ENCODE measurements around the gene YBX3. TPM values are rescaled to one million over a fixed set of nuclear protein-coding genes. Genes with fewer than 3 reads are reported as not detected.

Gene YBX3
- total RNA-seq, 1 experiment from 2014 or later: 218 TPM

- no peak for DNase-seq (ENCODE audit: low spot score)
- in situ Hi-C loops (cut with HindIII; ENCODE audit: low sequenced_read_pairs): no loop called here
Observed at GRCh38 chr12:10689146-10689545, 34.0 kb downstream of the YBX3 start.

GRCh38 chr12:10688042-10688441 lies 35.1 kb downstream of the YBX3 start:
- in situ Hi-C loops (cut with HindIII; ENCODE audit: low sequenced_read_pairs): no loop called here
- no peak for DNase-seq (ENCODE audit: low spot score)

GRCh38 chr12:10673659-10674384 lies 49.3 kb downstream of the YBX3 start, which contains the start of gene STYK1:
STYK1 (minus strand) TSS chr12:10674052; CDS start chr12:10634618, 39,434 bp downstream.
- in situ Hi-C loops (cut with HindIII; ENCODE audit: low sequenced_read_pairs): no loop called here
- no peak for DNase-seq (ENCODE audit: low spot score)

GRCh38 chr12:10672231-10672868 lies 50.8 kb downstream of the YBX3 start:
- DNase-seq (ENCODE audit: low spot score): no peak
- in situ Hi-C loops (cut with HindIII; ENCODE audit: low sequenced_read_pairs): no loop called here

GRCh38 chr12:10669533-10669932 lies 53.6 kb downstream of the YBX3 start:
- no peak for DNase-seq (ENCODE audit: low spot score)
- in situ Hi-C loops (cut with HindIII; ENCODE audit: low sequenced_read_pairs): no loop called here

DNA sequence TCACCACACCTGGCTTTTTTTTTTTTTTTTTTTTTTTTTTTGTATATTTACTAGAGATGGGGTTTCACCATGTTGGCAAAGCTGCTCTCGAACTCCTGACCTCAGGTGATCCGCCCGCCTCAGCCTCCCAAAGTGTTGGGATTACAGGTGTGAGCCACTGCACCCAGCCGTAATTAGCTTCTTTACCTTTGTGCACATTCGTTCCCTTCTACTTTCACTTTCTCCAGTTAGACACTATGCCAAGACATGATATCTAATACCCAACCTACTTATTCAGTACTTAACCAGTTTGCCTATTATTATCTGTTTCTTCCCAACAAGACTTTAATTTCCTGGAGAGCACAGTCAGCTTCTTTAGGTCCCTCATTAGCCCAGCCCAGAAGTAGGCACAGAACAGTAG lies 54.6 kb downstream of the YBX3 start:
- in situ Hi-C loops (cut with HindIII; ENCODE audit: low sequenced_read_pairs): no loop called here
- no peak for DNase-seq (ENCODE audit: low spot score)

- DNase-seq (ENCODE audit: low spot score): no peak
- in situ Hi-C loops (cut with HindIII; ENCODE audit: low sequenced_read_pairs): no loop called here
Observed at GRCh38 chr12:10667581-10667980, 55.5 kb downstream of the YBX3 start.

- no peak for DNase-seq (ENCODE audit: low spot score)
- in situ Hi-C loops (cut with HindIII; ENCODE audit: low sequenced_read_pairs): no loop called here
Observed at GRCh38 chr12:10664499-10664898, 58.6 kb downstream of the YBX3 start.

GRCh38 chr12:10663869-10664268 lies 59.3 kb downstream of the YBX3 start:
- in situ Hi-C loops (cut with HindIII; ENCODE audit: low sequenced_read_pairs): no loop called here
- DNase-seq (ENCODE audit: low spot score): no peak

DNA sequence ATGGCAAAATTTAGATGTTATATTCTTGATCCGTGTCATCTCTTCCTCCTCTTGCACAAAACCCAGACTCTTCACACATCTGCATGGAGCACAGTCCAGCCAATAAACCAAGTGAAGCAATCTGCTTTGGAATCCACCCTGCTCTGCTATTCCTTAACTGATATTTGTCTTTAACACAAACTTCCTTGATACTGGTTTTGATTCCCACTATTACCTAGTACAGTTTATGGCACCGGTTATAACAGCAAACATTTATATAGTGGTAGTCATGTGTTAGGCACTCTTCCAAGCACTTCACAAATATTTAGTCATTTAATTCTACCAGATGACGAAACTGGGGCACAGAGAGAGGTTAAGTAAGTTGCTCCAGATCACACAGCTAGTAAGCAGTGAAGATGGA lies 61.8 kb downstream of the YBX3 start:
- DNase-seq (ENCODE audit: low spot score): no peak
- in situ Hi-C loops (cut with HindIII; ENCODE audit: low sequenced_read_pairs): no loop called here

GRCh38 chr12:10654003-10654402 lies 69.1 kb downstream of the YBX3 start:
- in situ Hi-C loops (cut with HindIII; ENCODE audit: low sequenced_read_pairs): no loop called here
- no peak for DNase-seq (ENCODE audit: low spot score)

DNA sequence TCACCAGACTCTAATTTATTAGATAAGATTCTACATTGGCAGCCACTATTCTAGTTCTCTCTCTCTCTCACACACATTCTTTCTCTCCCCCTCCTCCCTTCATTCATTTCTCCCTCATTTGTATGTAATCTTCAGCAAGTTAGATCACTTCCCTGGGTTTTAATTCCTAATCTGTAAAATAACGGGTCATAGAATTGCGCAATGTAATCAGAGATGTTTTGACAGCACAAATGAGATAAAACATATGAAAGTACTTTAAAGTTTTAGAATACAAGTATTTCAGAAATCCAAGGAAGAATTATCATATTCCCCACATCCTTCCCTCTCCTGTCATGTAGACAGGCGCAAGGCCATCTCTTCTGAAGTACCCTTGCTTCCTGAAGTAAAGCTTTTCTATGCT lies 70.9 kb downstream of the YBX3 start:
- in situ Hi-C loops (cut with HindIII; ENCODE audit: low sequenced_read_pairs): no loop called here
- DNase-seq (ENCODE audit: low spot score): no peak

Other genes starting within 250 kb of the YBX3 start
- 2.2 and 3.3 TPM in 2 replicates for gene EIF2S3B, start 217.4 kb downstream of the YBX3 start, total RNA-seq (2014; rRNA removed; shearing (Covaris generic))
- gene MAGOHB, start 109.7 kb downstream of the YBX3 start, total RNA-seq (2014; rRNA removed; shearing (Covaris generic)): 28.7 and 31.3 TPM in 2 replicates
- not detected in 2 replicates for gene STYK1, start 49.3 kb downstream of the YBX3 start, total RNA-seq (2014; rRNA removed; shearing (Covaris generic))
- gene TAS2R7, start 79.3 kb upstream of the YBX3 start, total RNA-seq (2014; rRNA removed; shearing (Covaris generic)): not detected in 2 replicates
- 1.6 TPM in 1 of 2 replicates, not detected in the other for gene TAS2R8, start 84.0 kb upstream of the YBX3 start, total RNA-seq (2014; rRNA removed; shearing (Covaris generic))
- gene TAS2R9, start 86.8 kb upstream of the YBX3 start, total RNA-seq (2014; rRNA removed; shearing (Covaris generic)): not detected in 2 replicates
- 0.37 TPM in 1 of 2 replicates, not detected in the other for gene TAS2R10, start 103.0 kb upstream of the YBX3 start, total RNA-seq (2014; rRNA removed; shearing (Covaris generic))
- gene PRR4, start 126.2 kb upstream of the YBX3 start, total RNA-seq (2014; rRNA removed; shearing (Covaris generic)): 9.2 TPM in 1 of 2 replicates, not detected in the other
- 1.8 and 4.1 TPM in 2 replicates for gene PRH1, start 160.9 kb upstream of the YBX3 start, total RNA-seq (2014; rRNA removed; shearing (Covaris generic))
- gene TAS2R13, start 186.2 kb upstream of the YBX3 start, total RNA-seq (2014; rRNA removed; shearing (Covaris generic)): not detected in 2 replicates
- not detected in 2 replicates for gene PRH2, start 205.9 kb upstream of the YBX3 start, total RNA-seq (2014; rRNA removed; shearing (Covaris generic))
- gene TAS2R14, start 215.9 kb upstream of the YBX3 start, total RNA-seq (2014; rRNA removed; shearing (Covaris generic)): 0.12 and 3.0 TPM in 2 replicates